IPS-15b (cell line): ENCODE results near the gene MPHOSPH8.

Source experiments
- H3K27me3 ChIP-seq: one replicate; pipeline ENCODE4 v1.6.1; 2013; ENCODE audit warnings: low read length; ENCODE audit not compliant: control insufficient read depth, insufficient read depth
- H3K36me3 ChIP-seq: one replicate; pipeline ENCODE4 v1.6.1; 2013; ENCODE audit warnings: low read length; ENCODE audit not compliant: control insufficient read depth, insufficient read depth
- H3K4me1 ChIP-seq: one replicate; pipeline ENCODE4 v1.6.1; 2013; ENCODE audit warnings: mild to moderate bottlenecking, low read length; ENCODE audit not compliant: control insufficient read depth, insufficient read depth
- H3K4me3 ChIP-seq: one replicate; pipeline ENCODE4 v1.5.1; 2013; ENCODE audit warnings: low read depth, low read length
- H3K9ac ChIP-seq: one replicate; pipeline ENCODE4 v1.6.1; 2013; ENCODE audit warnings: low read depth, mild to moderate bottlenecking, low read length
- H3K9me3 ChIP-seq: one replicate; pipeline ENCODE4 v1.6.1; 2013; ENCODE audit warnings: mild to moderate bottlenecking, low read length; ENCODE audit not compliant: control insufficient read depth, insufficient read depth

The MPHOSPH8 gene

GRCh38 chr13:19633479-19634255 lies at the start of gene MPHOSPH8:
TSS of gene MPHOSPH8 (plus strand) at chr13:19633659. CDS start at chr13:19633749, 90 bp downstream.
- Histone ChIP-seq H3K4me1 (peaks cover 10% of the 10 kb centered on the region), H3K36me3 (no peaks in the 10 kb centered on the region), H3K4me3 (peak within 1 kb of the TSS; percentile 76)

GRCh38 chr13:19586904-19587634 lies 46.4 kb upstream of the MPHOSPH8 start:
- Histone ChIP-seq H3K36me3 (no peaks in the 10 kb centered on the region), H3K9me3 (no peaks in the 10 kb centered on the region), H3K9ac (no peak overlapping the region), H3K27me3 (no peaks in the 10 kb centered on the region), H3K4me3 (peak overlapping the region; percentile 35), H3K4me1 (no peaks in the 10 kb centered on the region)

More at GRCh38 chr13:19633479-19634255, at the start of gene MPHOSPH8:
- H3K9ac ChIP-seq, result peak within 1 kb of the TSS; percentile 77
- H3K27me3 ChIP-seq, result no peaks in the 10 kb centered on the region
- no peaks in the 10 kb centered on the region for H3K9me3 ChIP-seq

- no peaks in the 10 kb centered on the region for H3K9me3 ChIP-seq
- no peak overlapping the region for H3K9ac ChIP-seq
- no peaks in the 10 kb centered on the region for H3K36me3 ChIP-seq
- no peak overlapping the region for H3K4me3 ChIP-seq
- no peaks in the 10 kb centered on the region for H3K27me3 ChIP-seq
- H3K4me1 ChIP-seq, result no peaks in the 10 kb centered on the region
These were observed 45.7 kb upstream of the MPHOSPH8 start for GRCh38 chr13:19587635-19588300.

GRCh38 chr13:19589312-19589711 lies 44.1 kb upstream of the MPHOSPH8 start:
- no peak overlapping the region for H3K9ac ChIP-seq
- H3K27me3 ChIP-seq, result no peaks in the 10 kb centered on the region
- H3K36me3 ChIP-seq, result no peaks in the 10 kb centered on the region
- H3K4me3 ChIP-seq, result no peak overlapping the region
- no peaks in the 10 kb centered on the region for H3K4me1 ChIP-seq
- no peaks in the 10 kb centered on the region for H3K9me3 ChIP-seq

GRCh38 chr13:19590423-19590822 lies 43.0 kb upstream of the MPHOSPH8 start:
- no peaks in the 10 kb centered on the region for H3K36me3 ChIP-seq
- no peaks in the 10 kb centered on the region for H3K4me1 ChIP-seq
- H3K27me3 ChIP-seq, result no peaks in the 10 kb centered on the region
- H3K9me3 ChIP-seq, result no peaks in the 10 kb centered on the region
- H3K4me3 ChIP-seq, result no peak overlapping the region
- no peak overlapping the region for H3K9ac ChIP-seq

- Histone ChIP-seq H3K4me3 (no peak overlapping the region), H3K9ac (no peak overlapping the region), H3K9me3 (no peaks in the 10 kb centered on the region), H3K4me1 (no peaks in the 10 kb centered on the region), H3K36me3 (no peaks in the 10 kb centered on the region), H3K27me3 (no peaks in the 10 kb centered on the region)
These were observed 41.6 kb upstream of the MPHOSPH8 start for GRCh38 chr13:19591864-19592263.

GRCh38 chr13:19592657-19593180 lies 40.7 kb upstream of the MPHOSPH8 start:
- H3K9me3 ChIP-seq, result no peaks in the 10 kb centered on the region
- no peak overlapping the region for H3K9ac ChIP-seq
- no peak overlapping the region for H3K4me3 ChIP-seq
- H3K4me1 ChIP-seq, result no peaks in the 10 kb centered on the region
- H3K27me3 ChIP-seq, result no peaks in the 10 kb centered on the region
- H3K36me3 ChIP-seq, result no peaks in the 10 kb centered on the region

- H3K36me3 ChIP-seq, result no peaks in the 10 kb centered on the region
- H3K27me3 ChIP-seq, result no peaks in the 10 kb centered on the region
- no peaks in the 10 kb centered on the region for H3K9me3 ChIP-seq
- no peak overlapping the region for H3K4me3 ChIP-seq
- H3K4me1 ChIP-seq, result no peaks in the 10 kb centered on the region
- no peak overlapping the region for H3K9ac ChIP-seq
These were observed 37.4 kb upstream of the MPHOSPH8 start for GRCh38 chr13:19596086-19596485.

- Histone ChIP-seq H3K4me1 (no peaks in the 10 kb centered on the region), H3K9ac (no peak overlapping the region), H3K4me3 (no peak overlapping the region), H3K27me3 (no peaks in the 10 kb centered on the region), H3K9me3 (no peaks in the 10 kb centered on the region), H3K36me3 (no peaks in the 10 kb centered on the region)
These were observed 36.5 kb upstream of the MPHOSPH8 start for GRCh38 chr13:19596960-19597361.

- no peaks in the 10 kb centered on the region for H3K4me1 ChIP-seq
- peaks cover 4% of the 10 kb centered on the region for H3K27me3 ChIP-seq
- no peaks in the 10 kb centered on the region for H3K36me3 ChIP-seq
- H3K9ac ChIP-seq, result no peak overlapping the region
- no peak overlapping the region for H3K4me3 ChIP-seq
- H3K9me3 ChIP-seq, result no peaks in the 10 kb centered on the region
These were observed 35.9 kb upstream of the MPHOSPH8 start for GRCh38 chr13:19597523-19597922.

GRCh38 chr13:19601749-19602725 lies 31.4 kb upstream of the MPHOSPH8 start:
- H3K9ac ChIP-seq, result peak overlapping the region; percentile 73
- H3K27me3 ChIP-seq, result peaks cover 18% of the 10 kb centered on the region
- peak overlapping the region; percentile 61 for H3K4me3 ChIP-seq
- no peaks in the 10 kb centered on the region for H3K36me3 ChIP-seq
- H3K4me1 ChIP-seq, result peaks cover 3% of the 10 kb centered on the region
- peaks cover 3% of the 10 kb centered on the region for H3K9me3 ChIP-seq
